ENCODE results near the gene PTGDR2.
A peak's percentile ranks its signal among the peaks of the same experiment; 100 is the strongest.
"Not testable (repeated sequence)": the region's sequence is repeated elsewhere in the genome, so short reads cannot be mapped to it uniquely, and the experiment has no call there.

Gene PTGDR2

GRCh38 chr11:60841797-60842667 is 13.7 kb downstream of the PTGDR2 start, which contains the start of gene CCDC86:
CCDC86 (plus strand) TSS chr11:60842113; CDS start chr11:60842125, 12 bp downstream.
- DNase-seq (ENCODE audit: low read depth): peak; percentile 92

- DNase-seq (ENCODE audit: low read depth): peak; percentile 90
Observed at GRCh38 chr11:60840470-60841430, 15.0 kb downstream of the PTGDR2 start.

- DNase-seq (ENCODE audit: low read depth): no peak
Observed at GRCh38 chr11:60838132-60838531, 17.6 kb downstream of the PTGDR2 start.

GRCh38 chr11:60836866-60837515 is 18.8 kb downstream of the PTGDR2 start:
- no peak for DNase-seq (ENCODE audit: low read depth)

- no peak for DNase-seq (ENCODE audit: low read depth)
Observed at GRCh38 chr11:60835534-60835846, 20.3 kb downstream of the PTGDR2 start.

GRCh38 chr11:60834742-60835533 is 20.8 kb downstream of the PTGDR2 start:
- DNase-seq (ENCODE audit: low read depth): no peak

GRCh38 chr11:60831501-60832079 is 24.2 kb downstream of the PTGDR2 start:
- peak; percentile 50 for DNase-seq (ENCODE audit: low read depth)

- peak; percentile 51 for DNase-seq (ENCODE audit: low read depth)
Observed at GRCh38 chr11:60831143-60831500, 24.6 kb downstream of the PTGDR2 start.

- DNase-seq (ENCODE audit: low read depth): no peak
Observed at GRCh38 chr11:60830478-60831142, 25.1 kb downstream of the PTGDR2 start.

- no peak for DNase-seq (ENCODE audit: low read depth)
Observed at GRCh38 chr11:60825790-60826189, 30.0 kb downstream of the PTGDR2 start.

- no peak for DNase-seq (ENCODE audit: low read depth)
Observed at GRCh38 chr11:60825118-60825517, 30.6 kb downstream of the PTGDR2 start.

- DNase-seq (ENCODE audit: low read depth): not testable (repeated sequence)
Observed at GRCh38 chr11:60823745-60824306, 31.9 kb downstream of the PTGDR2 start.

- DNase-seq (ENCODE audit: low read depth): no peak
Observed at GRCh38 chr11:60821827-60822599, 33.7 kb downstream of the PTGDR2 start.

GRCh38 chr11:60818057-60818456 is 37.7 kb downstream of the PTGDR2 start:
- no peak for DNase-seq (ENCODE audit: low read depth)

GRCh38 chr11:60816590-60817157 is 39.1 kb downstream of the PTGDR2 start:
- no peak for DNase-seq (ENCODE audit: low read depth)

- no peak for DNase-seq (ENCODE audit: low read depth)
Observed at GRCh38 chr11:60814112-60814511, 41.6 kb downstream of the PTGDR2 start.

GRCh38 chr11:60813324-60813723 is 42.4 kb downstream of the PTGDR2 start:
- no peak for DNase-seq (ENCODE audit: low read depth)

GRCh38 chr11:60810569-60810968 is 45.2 kb downstream of the PTGDR2 start:
- no peak for DNase-seq (ENCODE audit: low read depth)

- DNase-seq (ENCODE audit: low read depth): no peak
Observed at GRCh38 chr11:60810151-60810550, 45.6 kb downstream of the PTGDR2 start.
